GM12873 (cell line): ENCODE results near the gene SF3B1.

ENCODE experiments used
- CTCF ChIP-seq: IDR thresholded peaks from 2 replicates; pipeline ENCODE4 v1.5.1; 2012; ENCODE audit warnings: low read depth, mild to moderate bottlenecking, moderate library complexity, low read length, control low read depth; ENCODE audit not compliant: insufficient read depth; ENCODE audit errors: missing control alignments

SF3B1 gene

GRCh38 chr2:197427986-197428385 is 6.8 kb downstream of the SF3B1 start:
- TF ChIP-seq CTCF: no peak

GRCh38 chr2:197426723-197427603 is 7.9 kb downstream of the SF3B1 start:
- TF ChIP-seq CTCF: no peak

- TF ChIP-seq CTCF: no peak
Measured at GRCh38 chr2:197425550-197425949, 9.3 kb downstream of the SF3B1 start.

- no peak for TF ChIP-seq CTCF
Measured at GRCh38 chr2:197423307-197423706, 11.5 kb downstream of the SF3B1 start.

- no peak for TF ChIP-seq CTCF
Measured at GRCh38 chr2:197419438-197419837, 15.4 kb downstream of the SF3B1 start.

- no peak for TF ChIP-seq CTCF
Measured at GRCh38 chr2:197416268-197416667, 18.6 kb downstream of the SF3B1 start.

- TF ChIP-seq CTCF: no peak
Measured at GRCh38 chr2:197414515-197414914, 20.3 kb downstream of the SF3B1 start.
